Keratinocyte (primary cell): Measurements from ENCODE around the gene C5orf52.

Source experiments
- CTCF ChIP-seq, 3 experiments: IDR thresholded peaks in 1 of 3; conservative IDR thresholded peaks in 1 of 3; optimal IDR thresholded peaks in 1 of 3; 2 replicates in 2 of 3; 3 replicates in 1 of 3; pipeline versions ENCODE3 to v1.5.1; 2011; ENCODE audit warnings: low read length in 3 of 3, mild to moderate bottlenecking in 3 of 3, moderate library complexity in 2 of 3, control low read depth in 1 of 3, inconsistent platforms in 1 of 3; ENCODE audit not compliant: insufficient read depth in 2 of 3; ENCODE audit errors: extremely low read depth in 1 of 3
- EZH2 ChIP-seq: IDR thresholded peaks from one replicate; pipeline ENCODE4 v1.6.1; 2012; ENCODE audit warnings: inconsistent platforms, mild to moderate bottlenecking, low read length, moderate library complexity

DNA sequence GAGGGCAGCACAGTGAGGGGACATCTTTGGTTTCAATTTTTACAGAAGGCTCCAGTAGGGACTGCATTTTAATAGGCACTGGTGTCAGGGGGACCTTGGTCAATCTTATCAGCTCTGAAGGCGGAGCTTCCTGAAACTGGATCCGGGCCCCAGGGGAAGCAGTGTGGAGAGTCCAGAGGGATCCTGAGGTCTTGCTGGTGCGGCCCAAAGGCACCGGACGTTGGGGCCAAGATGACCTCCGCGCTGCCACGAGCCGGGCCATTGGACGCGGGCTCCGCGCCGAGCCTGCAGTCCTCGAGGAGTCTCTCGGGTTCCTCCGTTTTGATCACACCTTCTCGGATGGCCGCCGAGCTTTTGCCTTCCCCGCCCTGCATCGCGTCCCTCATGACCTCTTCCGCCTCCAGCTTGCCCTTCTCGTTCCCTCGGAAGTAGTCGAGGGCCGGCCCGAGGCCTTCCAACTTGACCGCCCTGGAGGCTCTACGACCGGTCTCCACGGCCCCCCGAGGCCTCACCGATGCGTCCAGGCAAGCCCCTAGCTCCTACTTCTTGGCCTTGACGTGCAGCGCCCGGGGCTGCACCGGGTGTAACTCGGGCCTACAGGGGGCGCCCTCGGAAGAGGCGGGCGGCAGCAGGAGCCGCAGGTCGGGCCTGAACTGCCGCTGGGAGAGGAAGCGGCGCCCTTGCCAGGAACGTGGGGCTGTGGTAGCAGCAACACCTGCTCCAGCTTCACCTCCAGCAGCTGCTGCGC, 18.8 kb downstream of the C5orf52 start:
- TF ChIP-seq CTCF (optimal IDR thresholded peaks at IDR 0.05 in 1 of 3, IDR thresholded peaks at IDR 0.05 in 1 of 3, conservative IDR thresholded peaks at IDR 0.05 in 1 of 3; ENCODE audit: extremely low read depth in 1 of 3, insufficient read depth in 2 of 3, low read length in 3 of 3) (peak in 1 of 3 experiments; percentile 18), EZH2 (no peak)
